HG03103 (cell line): ENCODE measurements around the gene TEX44.
"Not testable (repeated sequence)": the region's sequence is repeated elsewhere in the genome, so short reads cannot be mapped to it uniquely, and the experiment has no call there.

Experiments
- ATAC-seq: cut with Tn5 transposase; IDR thresholded peaks from one replicate; pipeline ENCODE4 v1.9.1; 2021; ENCODE audit warnings: low read depth; ENCODE audit not compliant: unreplicated experiment

The TEX44 gene

DNA sequence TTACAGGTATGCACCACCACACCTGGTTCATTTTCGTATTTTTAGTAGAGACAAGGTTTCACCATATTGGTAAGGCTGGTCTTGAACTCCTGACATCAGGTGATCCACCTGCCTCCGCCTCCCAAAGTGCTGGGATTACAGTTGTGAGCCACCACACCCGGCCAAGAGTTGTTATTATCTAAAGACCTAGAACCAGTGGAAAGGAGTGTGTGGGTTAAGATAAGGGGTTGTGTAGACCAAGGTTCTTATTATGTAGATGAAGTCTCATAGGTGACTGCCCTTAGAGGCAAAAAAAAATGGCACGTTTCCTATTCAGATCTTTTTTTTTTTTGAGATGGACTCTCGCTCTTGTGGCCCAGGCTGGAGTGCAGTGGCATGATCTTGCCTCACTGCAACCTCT, 21.7 kb upstream of the TEX44 start:
- ATAC-seq: not testable (repeated sequence)

- no peak for ATAC-seq
Measured at GRCh38 chr2:231571661-231572191, 20.9 kb upstream of the TEX44 start.

- no peak for ATAC-seq
Measured at GRCh38 chr2:231573096-231573495, 19.6 kb upstream of the TEX44 start.

GRCh38 chr2:231573698-231574421, 18.8 kb upstream of the TEX44 start:
- no peak for ATAC-seq

- ATAC-seq: no peak
Measured at GRCh38 chr2:231575612-231576256, 16.9 kb upstream of the TEX44 start.

GRCh38 chr2:231576465-231576864, 16.2 kb upstream of the TEX44 start:
- ATAC-seq: no peak

GRCh38 chr2:231578655-231579054, 14.0 kb upstream of the TEX44 start:
- ATAC-seq: not testable (repeated sequence)

- no peak for ATAC-seq
Measured at GRCh38 chr2:231579560-231579959, 13.1 kb upstream of the TEX44 start.

DNA sequence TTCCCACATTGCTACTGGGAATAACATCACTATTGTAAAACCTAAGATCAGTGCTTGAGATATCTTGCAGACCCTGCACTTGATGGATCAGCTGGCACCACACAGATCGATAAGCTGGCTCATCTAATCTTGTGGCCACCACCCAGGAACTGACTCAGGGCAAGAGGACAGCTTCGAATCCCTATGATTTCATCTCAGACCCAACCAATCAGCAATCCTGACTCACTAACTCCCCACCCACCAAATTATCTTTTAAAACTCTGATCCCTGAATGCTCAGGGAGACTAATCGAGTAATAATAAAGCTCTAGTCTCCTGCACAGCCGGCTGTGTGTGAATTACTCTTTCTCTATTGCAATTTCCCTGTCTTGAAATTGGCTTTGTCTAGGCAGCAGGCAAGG, 11.3 kb upstream of the TEX44 start:
- ATAC-seq: no peak

- ATAC-seq: no peak
Measured at GRCh38 chr2:231583982-231584381, 8.7 kb upstream of the TEX44 start.

DNA sequence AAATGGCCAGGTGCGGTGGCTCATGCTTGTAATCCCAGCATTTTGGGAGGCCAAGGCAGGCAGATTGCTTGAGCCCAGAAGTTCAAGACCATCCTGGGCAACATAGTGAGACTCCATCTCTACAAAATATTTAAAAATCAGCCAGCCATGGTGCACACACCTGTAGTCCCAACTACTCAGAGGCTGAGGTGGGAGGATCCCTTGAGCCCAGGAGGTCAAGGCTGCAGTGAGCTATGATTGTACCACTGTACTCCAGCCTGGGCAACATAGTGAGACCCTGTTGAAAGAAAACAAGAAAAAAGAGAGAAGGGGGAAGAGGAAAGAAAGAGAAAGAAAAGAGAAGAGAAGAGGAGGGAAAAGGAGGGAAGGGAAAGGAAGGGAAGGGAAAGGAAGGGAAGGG, 4.9 kb upstream of the TEX44 start:
- not testable (repeated sequence) for ATAC-seq

GRCh38 chr2:231589656-231590055, 3.0 kb upstream of the TEX44 start:
- no peak for ATAC-seq

DNA sequence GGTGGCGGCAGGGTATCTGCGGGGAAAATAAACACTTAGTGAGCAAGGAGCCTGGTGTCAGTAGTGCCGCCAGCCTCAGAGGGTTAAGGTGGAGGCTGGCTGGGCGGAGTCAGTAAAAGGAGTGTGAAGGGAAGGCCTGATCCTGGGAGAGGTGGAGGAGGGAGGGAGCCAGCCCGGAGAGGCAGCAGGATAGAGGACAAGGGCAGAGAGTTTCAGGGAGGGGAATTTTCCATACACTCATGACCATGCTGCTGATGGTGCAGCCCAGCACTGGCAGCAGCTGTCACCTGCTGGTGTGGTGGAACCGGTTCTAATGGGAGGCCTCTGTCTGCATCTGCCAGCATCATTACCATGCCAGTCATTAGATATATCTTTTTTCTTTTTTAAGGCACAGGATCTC, 2.0 kb upstream of the TEX44 start:
- ATAC-seq: no peak

DNA sequence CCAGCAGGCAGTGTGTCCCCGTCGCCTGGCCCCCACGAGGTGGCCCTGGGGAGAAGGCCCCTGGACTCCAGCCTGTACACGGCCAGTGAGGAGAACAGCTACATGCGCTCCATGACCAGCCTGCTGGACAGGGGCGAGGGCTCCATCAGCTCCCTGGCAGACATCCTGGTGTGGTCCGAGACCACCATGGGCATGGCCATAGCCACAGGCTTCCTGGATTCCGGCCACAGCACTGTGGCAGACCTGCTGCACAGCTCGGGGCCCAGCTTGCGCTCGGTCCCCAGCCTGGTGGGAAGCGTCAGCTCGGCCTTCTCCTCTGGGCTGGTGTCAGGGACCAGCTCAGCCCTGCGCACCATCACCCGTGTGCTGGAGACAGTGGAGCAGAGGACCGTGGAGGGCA, 1.0 kb downstream of the TEX44 start:
- no peak for ATAC-seq

GRCh38 chr2:231597014-231597611, 4.4 kb downstream of the TEX44 start:
- ATAC-seq: peak; percentile 74

DNA sequence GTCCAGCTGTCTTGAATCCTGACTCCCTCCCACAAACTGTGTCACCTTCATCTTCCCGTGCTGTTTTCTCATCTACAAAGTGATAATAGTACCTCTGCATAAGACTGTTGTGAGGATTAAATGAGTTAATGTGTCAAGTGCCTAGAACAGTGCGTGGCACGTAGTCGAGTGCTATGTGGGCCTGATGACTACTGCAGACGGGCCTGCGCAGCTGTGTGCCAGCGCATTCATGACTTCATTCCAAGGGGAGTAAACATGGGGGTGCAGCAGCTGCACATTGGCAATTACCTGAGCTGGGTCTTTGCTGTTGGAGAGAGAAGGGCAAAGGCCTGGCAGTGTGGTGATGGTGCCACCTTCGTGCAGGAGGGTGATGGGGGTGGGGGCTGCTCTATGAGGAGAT, 5.0 kb downstream of the TEX44 start:
- ATAC-seq: no peak

GRCh38 chr2:231600619-231601355, 8.1 kb downstream of the TEX44 start:
- no peak for ATAC-seq

GRCh38 chr2:231601356-231602229, 8.9 kb downstream of the TEX44 start:
- no peak for ATAC-seq

GRCh38 chr2:231602859-231603467, 10.3 kb downstream of the TEX44 start:
- no peak for ATAC-seq
